Stimulated activated naive CD8-positive, alpha-beta T cell treated with anti-CD3 and anti-CD28 coated beads, Interleukin-15, Interleukin-2, amounts not matched to agents 100 U/mL and 50 U/mL, for 24 hours (primary cell): Measurements from ENCODE around the gene PLPP3.

Source experiments
- ATAC-seq: fragments of 150-1000 bp; cut with Tn5 transposase; one replicate; pipeline ENCODE4 v1.10.0; 2021
- DNase-seq: peaks from one replicate; pipeline ENCODE4 v3.0.0; 2021

PLPP3 gene

GRCh38 chr1:56520016-56520601, 59.3 kb downstream of the PLPP3 start:
- ATAC-seq, result no peak
- DNase-seq, result no peak

- DNase-seq (no peak), ATAC-seq (no peak)
Measured at GRCh38 chr1:56517404-56518130, 61.8 kb downstream of the PLPP3 start.

DNA sequence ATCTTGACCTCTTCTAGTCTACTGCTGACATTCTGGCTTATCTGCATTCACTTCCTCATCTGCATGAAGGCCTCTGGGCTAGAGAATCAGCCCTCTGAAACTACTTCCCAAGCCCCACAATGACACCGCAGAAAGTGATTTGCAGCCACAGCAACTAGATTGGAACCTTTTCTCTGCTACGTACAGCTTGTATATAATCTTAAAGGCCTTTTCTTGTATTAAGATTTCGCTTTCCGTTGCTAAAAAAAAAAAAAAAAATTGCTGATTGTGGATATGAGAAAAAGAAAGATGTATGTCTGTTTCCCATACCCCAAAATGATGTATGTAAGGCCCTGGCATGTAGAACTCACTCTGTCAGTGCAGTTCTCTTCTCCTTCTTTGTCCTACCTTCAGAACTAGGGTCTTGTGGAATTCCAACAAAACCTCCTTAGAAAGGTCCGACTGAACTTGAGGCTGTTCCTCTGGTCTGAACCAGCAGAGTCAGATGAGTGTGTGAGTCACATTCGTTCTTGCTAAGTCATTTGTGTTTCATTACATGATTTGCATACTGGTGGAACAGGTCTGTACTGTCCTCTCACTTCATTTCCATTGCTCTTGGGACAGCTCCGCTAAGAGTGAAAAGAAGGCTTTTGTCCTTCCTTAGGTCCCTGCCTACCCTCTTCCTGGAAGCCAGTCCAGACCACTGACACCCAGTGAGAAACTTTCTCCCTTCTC, 62.7 kb downstream of the PLPP3 start:
- ATAC-seq (no peak), DNase-seq (no peak)

- no peak for ATAC-seq
- DNase-seq, result no peak
Measured at GRCh38 chr1:56515898-56516538, 63.3 kb downstream of the PLPP3 start.

DNA sequence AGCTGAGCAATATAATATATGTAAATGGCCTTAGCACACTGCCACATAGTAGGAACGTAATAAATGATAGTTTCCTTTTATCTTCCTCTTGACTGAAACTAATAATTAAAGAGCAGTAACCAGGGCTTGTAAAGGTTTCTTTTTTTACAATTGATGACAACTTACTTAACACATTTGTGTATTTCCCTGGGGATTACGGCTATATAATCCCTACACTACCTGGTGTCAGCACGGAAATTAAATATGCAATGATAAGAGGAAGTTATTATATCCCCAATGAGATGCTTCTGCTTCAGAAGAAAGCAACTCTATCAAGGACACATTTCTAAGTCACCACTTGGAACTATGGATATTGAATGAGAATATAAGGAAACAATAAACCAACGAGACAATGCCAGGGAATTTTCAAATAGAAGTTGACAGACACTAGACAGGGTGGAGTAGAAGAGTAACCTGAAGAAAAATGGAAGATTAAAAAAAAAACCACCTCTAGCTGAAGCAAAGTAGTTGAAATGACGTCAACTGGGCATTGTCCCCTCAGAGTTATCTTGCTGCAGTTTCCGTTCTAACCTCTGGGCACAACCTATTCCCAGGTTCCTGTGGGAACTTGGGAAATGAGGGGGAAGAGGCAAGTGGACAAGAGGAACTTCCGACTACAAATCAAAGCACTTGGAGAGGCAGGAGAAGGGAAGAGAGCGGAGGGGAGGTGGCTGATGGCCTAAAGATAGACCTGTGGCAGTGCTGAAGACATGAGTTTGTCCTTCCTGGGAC, 66.5 kb downstream of the PLPP3 start:
- DNase-seq, result no peak

GRCh38 chr1:56511766-56512165, 67.6 kb downstream of the PLPP3 start:
- ATAC-seq (no peak), DNase-seq (no peak)

More for the DNA sequence above, 66.5 kb downstream of the PLPP3 start:
- no peak for ATAC-seq

DNA sequence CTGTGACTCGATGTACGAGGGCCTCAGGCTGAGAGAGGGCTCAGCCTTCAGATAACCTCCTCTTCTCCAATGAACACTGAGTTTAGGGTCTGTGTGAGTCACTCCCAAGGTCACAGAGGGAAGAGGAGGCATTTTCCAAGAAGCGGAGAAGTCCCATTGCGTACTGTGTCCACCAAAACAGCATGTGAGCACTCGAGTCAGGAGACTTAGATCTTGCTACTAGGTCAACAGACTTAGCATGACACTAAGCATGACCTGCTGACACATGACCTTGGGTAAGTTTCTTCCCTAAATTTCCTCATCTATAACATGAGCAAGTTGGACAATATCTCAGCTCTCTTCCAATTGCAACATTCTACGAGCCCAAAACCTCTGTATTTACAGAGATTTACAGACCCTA, 68.0 kb downstream of the PLPP3 start:
- ATAC-seq, result no peak
- no peak for DNase-seq

- no peak for ATAC-seq
- no peak for DNase-seq
Measured at GRCh38 chr1:56510642-56511021, 68.7 kb downstream of the PLPP3 start.

DNA sequence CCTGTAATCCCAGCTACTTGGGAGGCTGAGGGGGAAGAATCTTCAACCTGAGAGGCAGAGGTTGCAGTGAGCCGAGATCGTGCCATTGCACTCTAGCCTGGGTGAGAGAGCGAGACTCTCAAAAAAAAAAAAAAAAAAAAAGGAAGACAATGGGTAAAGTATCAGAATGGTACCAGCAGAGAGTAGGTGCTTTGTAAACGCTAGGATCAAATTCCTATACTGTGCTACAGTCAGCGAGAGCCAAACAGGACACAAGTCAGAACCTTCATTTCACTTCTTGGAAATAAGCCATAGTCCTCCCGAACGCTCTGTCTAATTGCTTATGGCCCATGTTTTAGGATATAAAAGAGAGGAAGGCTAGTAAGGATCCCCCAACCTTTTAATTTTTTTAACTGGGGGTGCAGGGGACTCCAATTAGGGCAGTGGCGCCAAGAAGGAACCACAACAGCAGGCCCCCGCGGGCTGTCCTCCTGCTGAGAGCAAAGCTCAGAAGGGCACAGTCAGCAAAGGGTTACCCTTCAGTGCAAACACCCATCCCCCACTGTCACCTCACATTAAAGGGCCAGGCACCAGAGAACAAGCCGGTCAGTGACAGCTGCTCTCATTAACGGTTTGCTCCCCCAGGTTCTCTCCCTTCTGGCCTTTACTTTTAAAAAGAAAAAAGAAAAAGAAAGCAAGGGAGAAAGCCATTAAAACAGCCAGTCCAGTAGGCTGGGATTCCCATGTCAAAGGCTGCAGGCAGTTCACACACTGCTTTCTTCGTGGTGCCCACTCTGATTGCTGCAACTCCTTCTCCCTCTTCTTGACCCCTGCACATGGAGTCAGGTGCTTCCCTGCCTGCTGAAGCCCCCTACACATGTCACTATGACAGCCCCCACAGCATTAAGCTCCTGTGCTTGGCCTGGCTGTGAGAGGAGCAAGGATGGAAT, 69.4 kb downstream of the PLPP3 start:
- no peak for ATAC-seq

DNA sequence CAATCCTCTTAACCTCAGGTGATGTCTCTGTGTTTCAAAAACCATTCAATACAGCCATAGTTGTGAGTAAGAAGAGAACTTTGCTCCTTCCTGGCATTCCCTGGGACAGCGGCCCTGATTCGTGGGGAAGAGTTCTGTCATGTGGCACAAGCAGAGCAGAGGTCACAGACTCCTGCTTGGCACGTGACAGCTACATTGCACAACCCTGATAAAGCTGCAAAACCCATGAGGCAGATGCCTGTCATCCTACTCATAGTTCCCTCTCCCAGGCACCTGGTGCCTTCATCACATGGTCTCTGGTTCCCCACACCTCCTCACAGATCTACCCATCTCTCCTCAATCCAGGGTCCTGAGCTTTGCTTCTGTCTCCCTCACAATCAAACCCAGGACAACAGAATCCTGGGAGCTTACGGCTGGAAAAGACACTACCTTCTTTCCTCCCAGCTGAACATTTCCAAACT, 70.8 kb downstream of the PLPP3 start:
- no peak for ATAC-seq
- DNase-seq, result no peak

More for the DNA sequence above, 69.4 kb downstream of the PLPP3 start:
- no peak for DNase-seq

DNA sequence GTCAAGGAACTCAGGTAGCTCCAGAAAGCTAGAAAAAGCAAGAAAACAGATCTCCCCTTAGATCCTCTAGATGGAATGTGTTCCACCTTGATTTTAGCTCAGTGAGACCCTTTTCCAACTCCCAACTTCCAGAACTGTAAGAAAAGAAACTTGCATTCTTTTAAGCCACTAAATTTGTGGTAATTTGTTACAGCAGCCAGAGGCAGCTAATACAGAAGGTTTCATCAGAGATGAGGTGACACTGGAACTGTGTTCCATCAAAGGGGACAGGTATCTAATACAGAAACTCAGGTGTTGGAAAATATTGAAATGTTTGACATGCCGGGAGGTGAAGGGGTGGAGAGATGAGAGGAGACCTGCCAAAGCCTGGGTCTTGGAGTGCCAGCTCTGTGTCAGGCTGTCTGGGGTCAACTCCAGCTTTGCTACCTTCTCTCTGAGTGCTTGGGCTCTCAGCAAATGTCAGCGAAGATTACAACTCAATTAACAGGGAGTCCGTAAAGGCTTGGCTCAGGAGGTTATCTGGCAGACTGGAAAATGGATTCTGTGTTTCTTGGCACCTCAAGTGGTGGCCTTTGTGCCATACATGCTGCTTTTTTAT, 71.3 kb downstream of the PLPP3 start:
- DNase-seq (no peak), ATAC-seq (no peak)

DNA sequence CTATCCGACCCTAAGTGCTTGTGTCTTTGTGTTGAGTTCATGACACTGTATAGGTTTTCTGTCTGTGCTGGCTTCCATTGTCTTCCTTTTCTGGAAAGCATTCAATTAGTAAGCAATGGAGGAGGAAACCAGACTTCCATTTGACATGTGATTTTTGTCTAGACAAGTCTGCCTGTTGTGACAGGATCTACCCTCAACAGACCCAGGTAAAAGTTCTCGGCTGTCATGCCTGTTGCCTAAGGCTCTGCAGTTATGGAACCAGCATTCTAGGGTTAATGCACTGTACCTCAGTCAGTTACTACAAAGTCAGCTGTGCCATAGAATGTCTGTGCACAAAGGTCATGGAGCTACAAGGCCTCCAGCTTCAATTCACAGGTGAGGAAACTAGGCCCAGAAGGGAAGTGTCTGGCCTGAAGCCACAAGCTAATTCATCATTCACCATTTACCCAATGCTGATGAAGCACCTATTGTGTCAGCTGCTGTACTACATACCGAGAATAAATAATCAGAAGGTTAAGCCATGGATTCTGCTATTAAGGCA, 72.3 kb downstream of the PLPP3 start:
- ATAC-seq, result no peak
- DNase-seq, result no peak

DNA sequence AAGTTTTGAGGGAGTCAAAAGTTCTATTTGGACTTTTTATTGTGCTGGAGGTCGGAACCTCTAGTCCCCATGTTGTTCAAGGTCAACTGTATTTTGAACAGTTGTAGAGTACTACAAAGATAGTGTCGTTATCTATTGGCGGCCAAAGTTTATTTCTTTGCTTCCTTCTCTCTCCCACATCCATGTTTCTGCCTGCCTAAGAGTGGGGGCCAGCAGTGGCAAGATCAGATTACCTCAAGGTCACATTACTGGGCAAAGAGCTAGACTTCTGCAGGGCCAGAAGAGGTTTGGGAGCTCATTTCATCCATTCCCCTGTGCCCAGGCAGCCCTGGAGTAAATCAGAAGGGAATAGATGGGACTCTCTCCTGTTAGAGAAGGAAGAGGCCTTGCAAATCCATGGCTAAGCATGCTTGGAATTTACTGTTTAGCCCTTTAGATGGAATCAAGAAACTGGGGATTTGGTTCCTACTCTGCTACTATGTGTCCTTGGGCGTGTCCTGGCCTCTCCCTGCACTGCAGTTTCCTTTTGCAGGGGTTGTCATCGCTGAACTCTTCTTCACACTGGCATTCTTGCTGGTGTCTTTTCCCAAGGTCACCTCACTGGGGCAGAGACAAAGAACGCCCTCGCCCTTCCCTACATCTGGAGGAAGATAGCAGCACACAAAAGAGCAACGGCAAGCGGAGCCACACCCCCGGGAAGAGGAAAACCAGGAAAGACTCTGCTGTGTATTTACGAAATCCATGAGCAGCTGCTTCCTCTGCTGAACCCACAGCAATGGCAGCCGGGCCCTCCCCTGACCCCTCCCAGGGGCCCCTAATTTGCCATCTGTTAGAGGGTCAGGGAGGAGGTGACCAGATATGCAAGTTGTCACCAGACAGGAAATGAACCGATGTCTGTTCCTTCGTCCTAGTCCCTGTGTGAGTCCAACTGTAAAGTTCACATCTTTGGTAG, 73.3 kb downstream of the PLPP3 start:
- DNase-seq (no peak), ATAC-seq (no peak)

DNA sequence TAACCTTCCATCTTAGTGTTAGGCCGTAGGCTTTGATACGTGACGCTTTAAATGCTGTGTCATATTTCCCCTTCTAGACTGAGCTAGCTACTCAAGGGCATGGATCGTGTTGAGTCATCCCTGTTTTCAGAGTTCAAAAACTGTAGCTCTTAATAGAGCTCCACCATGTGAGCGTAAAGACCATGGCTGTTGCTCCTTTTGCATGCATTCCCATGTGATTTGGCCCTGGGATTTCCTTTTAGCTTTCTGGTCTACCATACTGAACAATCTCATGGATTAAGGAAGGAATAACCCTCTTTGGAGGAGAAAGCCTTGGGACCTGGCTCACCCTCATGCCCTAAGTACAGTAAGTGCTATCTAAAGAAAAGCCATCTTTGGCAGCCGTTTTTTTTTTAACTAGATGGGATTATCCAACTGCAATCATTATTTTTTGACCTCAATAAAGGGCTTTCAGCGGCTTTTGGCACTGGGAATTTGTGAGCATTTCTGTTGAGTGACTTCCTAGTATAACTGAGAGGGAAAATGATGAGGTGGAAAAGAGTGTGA, 76.6 kb downstream of the PLPP3 start:
- ATAC-seq (no peak), DNase-seq (no peak)

- DNase-seq (no peak), ATAC-seq (no peak)
Measured at GRCh38 chr1:56501888-56502287, 77.5 kb downstream of the PLPP3 start.

DNA sequence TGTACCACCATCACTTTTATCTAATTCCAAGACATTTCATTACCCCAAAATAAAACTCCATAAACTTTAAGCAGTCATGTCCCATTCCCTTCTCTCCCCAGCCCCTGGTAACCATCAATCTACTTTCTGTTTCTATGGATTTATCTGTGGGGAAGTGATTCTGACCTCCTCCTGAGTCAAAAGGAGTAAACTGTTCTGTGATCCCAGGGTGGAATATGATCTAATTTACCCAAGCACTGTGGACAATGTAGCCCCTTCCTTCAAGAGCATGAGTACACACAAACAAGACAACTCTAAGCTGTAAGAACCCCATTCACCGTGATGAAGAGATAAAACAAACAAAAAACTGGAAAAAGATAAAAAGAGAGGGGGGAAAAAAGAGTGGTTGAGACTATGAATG, 77.9 kb downstream of the PLPP3 start:
- no peak for DNase-seq
- no peak for ATAC-seq

DNA sequence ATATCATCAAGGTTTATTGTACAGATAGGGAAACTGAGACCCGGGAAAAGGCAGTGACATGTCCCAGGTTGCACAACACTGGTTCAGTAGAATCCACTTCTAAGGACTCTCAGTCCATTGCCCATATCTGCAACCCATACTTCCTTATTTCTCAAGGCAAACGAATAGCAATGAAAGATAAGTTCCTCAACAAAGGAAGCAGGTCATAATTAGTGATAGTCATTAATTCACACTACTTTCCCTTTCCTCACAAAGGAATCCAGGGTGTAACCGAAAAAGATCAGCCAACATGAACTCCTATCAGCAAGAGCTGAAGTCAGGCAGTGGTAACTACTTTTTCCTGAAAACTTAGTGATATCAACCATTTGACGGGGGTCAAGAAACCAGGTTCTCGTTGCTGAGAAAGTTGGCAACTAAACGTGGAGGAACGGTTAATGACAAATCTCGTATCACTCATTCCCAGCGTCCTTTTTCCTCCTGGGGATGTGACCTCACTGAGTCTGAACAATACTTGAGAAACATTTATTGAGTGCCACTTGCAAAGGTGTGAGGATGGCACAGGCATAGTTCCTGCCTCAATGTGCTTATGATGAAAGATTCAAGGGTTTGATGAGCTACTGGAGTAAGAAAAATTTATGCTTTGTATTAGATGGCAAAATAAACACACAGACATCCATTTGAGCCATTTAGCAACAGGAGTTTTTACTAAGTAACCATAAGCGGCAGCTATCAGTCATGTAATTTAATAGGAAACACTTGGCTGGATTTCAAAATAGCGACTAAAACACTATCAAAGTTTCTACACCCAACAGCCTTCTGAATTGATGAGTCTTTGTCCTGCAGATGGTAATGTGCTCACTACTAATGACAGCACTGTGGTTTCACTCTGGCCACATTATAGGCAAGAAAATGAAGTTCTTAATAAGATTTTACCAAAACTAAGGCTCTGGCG, 82.3 kb downstream of the PLPP3 start:
- DNase-seq, result no peak
- ATAC-seq, result no peak

DNA sequence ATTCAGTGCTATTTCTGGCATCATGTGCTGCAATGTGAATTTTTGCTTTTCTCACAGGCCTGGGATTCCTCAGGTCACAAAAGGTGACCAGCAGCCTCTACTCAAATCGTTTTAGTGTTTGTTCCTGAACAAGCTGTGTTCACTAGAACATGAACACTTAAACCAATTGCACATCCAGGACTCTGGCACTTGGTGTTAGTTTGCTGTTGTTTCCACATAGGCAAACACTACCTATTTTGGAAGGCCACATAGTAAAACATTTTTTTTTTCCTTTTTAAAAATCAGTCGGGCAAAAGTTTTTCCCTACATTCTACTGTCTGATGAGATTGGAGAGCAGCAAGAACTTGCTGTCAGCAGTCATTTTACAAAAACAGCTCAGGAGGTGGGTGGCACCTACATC, 83.2 kb downstream of the PLPP3 start:
- DNase-seq, result no peak

More for the DNA sequence above, 83.2 kb downstream of the PLPP3 start:
- no peak for ATAC-seq
